Activated CD4-positive, alpha-beta T cell treated with anti-CD3 and anti-CD28 coated beads for 4 hours (primary cell): Measurements from ENCODE around the gene STX1B.
A peak's percentile ranks its signal among the peaks of the same experiment; 100 is the strongest.

Experiments used
- DNase-seq, 2 donors: peaks; one replicate each; pipeline ENCODE4 v3.0.0-alpha.2; 2020

Gene STX1B

GRCh38 chr16:30972872-30973271 lies 37.6 kb downstream of the STX1B start:
- no peak for DNase-seq

GRCh38 chr16:30971298-30971697 lies 39.1 kb downstream of the STX1B start:
- no peak for DNase-seq

GRCh38 chr16:30969246-30969842 lies 41.1 kb downstream of the STX1B start:
- DNase-seq, result no peak

- DNase-seq, result no peak
These were observed 42.6 kb downstream of the STX1B start for GRCh38 chr16:30967795-30968194.

- DNase-seq, result no peak
These were observed 44.3 kb downstream of the STX1B start for GRCh38 chr16:30966033-30966619.

- no peak for DNase-seq
These were observed 45.0 kb downstream of the STX1B start for GRCh38 chr16:30965436-30965835.

GRCh38 chr16:30964574-30965226 lies 45.7 kb downstream of the STX1B start:
- DNase-seq, result no peak

- DNase-seq, result no peak
These were observed 46.4 kb downstream of the STX1B start for GRCh38 chr16:30963925-30964511.

GRCh38 chr16:30961384-30961783 lies 49.1 kb downstream of the STX1B start:
- no peak for DNase-seq

- peak in 1 of 2 donors; percentile 60 for DNase-seq
These were observed 52.0 kb downstream of the STX1B start for GRCh38 chr16:30958175-30959079.

GRCh38 chr16:30957456-30958174 lies 52.8 kb downstream of the STX1B start, which contains the start of gene SETD1A:
Gene SETD1A, plus strand, starts transcription at chr16:30957754. Its CDS starts 978 bp downstream, at chr16:30958732.
- peak; percentile 97 to 99 for DNase-seq

GRCh38 chr16:30956601-30957455 lies 53.6 kb downstream of the STX1B start:
- peak; percentile 92 to 94 for DNase-seq

- DNase-seq, result no peak
These were observed 55.4 kb downstream of the STX1B start for GRCh38 chr16:30954993-30955392.

- DNase-seq, result peak; percentile 51 to 59
These were observed 56.8 kb downstream of the STX1B start for GRCh38 chr16:30953511-30954124.

- DNase-seq, result no peak
These were observed 57.3 kb downstream of the STX1B start for GRCh38 chr16:30953111-30953510.

- no peak for DNase-seq
These were observed 58.7 kb downstream of the STX1B start for GRCh38 chr16:30951750-30952149.

GRCh38 chr16:30951193-30951592 lies 59.2 kb downstream of the STX1B start:
- DNase-seq, result no peak

- no peak for DNase-seq
These were observed 59.8 kb downstream of the STX1B start for GRCh38 chr16:30950516-30951065.

- DNase-seq, result peak in 1 of 2 donors; percentile 28
These were observed 60.6 kb downstream of the STX1B start for GRCh38 chr16:30949650-30950515.
